ENCODE measurements around the gene DHRSX. TPM values are rescaled to one million over a fixed set of nuclear protein-coding genes. Genes with fewer than 3 reads are reported as not detected.
A peak's percentile ranks its signal among the peaks of the same experiment; 100 is the strongest.
"Not testable (repeated sequence)": the region's sequence is repeated elsewhere in the genome, so short reads cannot be mapped to it uniquely, and the experiment has no call there.

The DHRSX gene
- total RNA-seq, 1 donor = 24.0 TPM

- DNase-seq (ENCODE audit: low read depth in 2 of 3, low spot score in 2 of 3) = no peak
Measured at GRCh38 chrX:2457289-2458133, 43.3 kb downstream of the DHRSX start.

GRCh38 chrX:2456091-2456490 is 44.7 kb downstream of the DHRSX start:
- DNase-seq (ENCODE audit: low read depth in 2 of 3, low spot score in 2 of 3) = not testable (repeated sequence)

- DNase-seq (ENCODE audit: low read depth in 2 of 3, low spot score in 2 of 3) = not testable (repeated sequence)
Measured at GRCh38 chrX:2454620-2455019, 46.2 kb downstream of the DHRSX start.

- no peak for DNase-seq (ENCODE audit: low read depth in 2 of 3, low spot score in 2 of 3)
Measured at GRCh38 chrX:2452799-2453198, 48.0 kb downstream of the DHRSX start.

- no peak for DNase-seq (ENCODE audit: low read depth in 2 of 3, low spot score in 2 of 3)
Measured at GRCh38 chrX:2452317-2452784, 48.4 kb downstream of the DHRSX start.

- no peak for DNase-seq (ENCODE audit: low read depth in 2 of 3, low spot score in 2 of 3)
Measured at GRCh38 chrX:2451501-2452316, 49.1 kb downstream of the DHRSX start.

- no peak for DNase-seq (ENCODE audit: low read depth in 2 of 3, low spot score in 2 of 3)
Measured at GRCh38 chrX:2450681-2451080, 50.1 kb downstream of the DHRSX start.

GRCh38 chrX:2449135-2449886 is 51.5 kb downstream of the DHRSX start:
- DNase-seq (ENCODE audit: low read depth in 2 of 3, low spot score in 2 of 3) = no peak

GRCh38 chrX:2447484-2447883 is 53.3 kb downstream of the DHRSX start:
- DNase-seq (ENCODE audit: low read depth in 2 of 3, low spot score in 2 of 3) = no peak

GRCh38 chrX:2446815-2447214 is 54.0 kb downstream of the DHRSX start:
- no peak for DNase-seq (ENCODE audit: low read depth in 2 of 3, low spot score in 2 of 3)

GRCh38 chrX:2445662-2446623 is 54.8 kb downstream of the DHRSX start:
- DNase-seq (ENCODE audit: low read depth in 2 of 3, low spot score in 2 of 3) = no peak

GRCh38 chrX:2442694-2443093 is 58.1 kb downstream of the DHRSX start:
- DNase-seq (ENCODE audit: low read depth in 2 of 3, low spot score in 2 of 3) = no peak

- DNase-seq (ENCODE audit: low read depth in 2 of 3, low spot score in 2 of 3) = no peak
Measured at GRCh38 chrX:2441466-2441865, 59.3 kb downstream of the DHRSX start.

GRCh38 chrX:2439613-2440012 is 61.2 kb downstream of the DHRSX start:
- DNase-seq (ENCODE audit: low read depth in 2 of 3, low spot score in 2 of 3) = no peak

GRCh38 chrX:2435465-2435864 is 65.3 kb downstream of the DHRSX start:
- no peak for DNase-seq (ENCODE audit: low read depth in 2 of 3, low spot score in 2 of 3)

- no peak for DNase-seq (ENCODE audit: low read depth in 2 of 3, low spot score in 2 of 3)
Measured at GRCh38 chrX:2434270-2435163, 66.3 kb downstream of the DHRSX start.

GRCh38 chrX:2432298-2432863 is 68.4 kb downstream of the DHRSX start:
- DNase-seq (ENCODE audit: low read depth in 2 of 3, low spot score in 2 of 3) = no peak

GRCh38 chrX:2430265-2430825 is 70.4 kb downstream of the DHRSX start:
- DNase-seq (ENCODE audit: low read depth in 2 of 3, low spot score in 2 of 3) = peak in 2 of 3 donors; percentile 14 to 56

Data from hematopoietic multipotent progenitor cell (in vitro differentiated cells).